Cardiac muscle cell (in vitro differentiated cells and primary cell): ENCODE data around the gene MARK4. TPM values are rescaled to one million over a fixed set of nuclear protein-coding genes. Genes with fewer than 3 reads are reported as not detected.

Experiments used
- DNase-seq, 2 donors: peaks; one replicate each; pipeline versions ENCODE4 v3.0.0 to v3.0.0-alpha.2; 2010 to 2017; ENCODE audit warnings: low read depth in 1 of 2, low spot score in 1 of 2
- H3K27ac ChIP-seq: fragments of 200-600 bp; sonication (generic); 2 replicates; pipeline ENCODE4 v1.5.1; 2016
- H3K27me3 ChIP-seq: fragments of 200-600 bp; sonication (generic); 2 replicates; pipeline ENCODE4 v1.6.0; 2016; ENCODE audit warnings: control low read depth
- H3K36me3 ChIP-seq: fragments of 200-600 bp; sonication (generic); 2 replicates; pipeline ENCODE4 v1.5.1; 2016; ENCODE audit warnings: control low read depth
- H3K4me1 ChIP-seq: fragments of 200-600 bp; sonication (generic); 2 replicates; pipeline ENCODE4 v1.8.1; 2017; ENCODE audit warnings: low read depth, mild to moderate bottlenecking, mixed run types
- H3K4me3 ChIP-seq: fragments of 200-600 bp; sonication (generic); 2 replicates; pipeline ENCODE4 v1.5.1; 2016; ENCODE audit warnings: mild to moderate bottlenecking
- H3K9me3 ChIP-seq: fragments of 200-600 bp; sonication (generic); 2 replicates; pipeline ENCODE4 v1.5.1; 2017; ENCODE audit warnings: low read depth, mild to moderate bottlenecking, control low read depth
- CTCF ChIP-seq: IDR thresholded peaks from 2 replicates; pipeline ENCODE4 v1.5.1; 2012; ENCODE audit warnings: low read depth, mild to moderate bottlenecking, low read length
- polyA plus RNA-seq: library from polyadenylated mRNA; unstranded; fragments of >200 nt; fragmentation: Nextera tagmentation; extraction: Ambion mirVana; gene quantifications from 2 replicates; pipeline ENCODE4 v1.2.1, GENCODE V29; 2016
- total RNA-seq: library from RNA; depleted of rRNA; stranded (reverse); fragments of >200 nt; gene quantifications from 2 replicates; pipeline ENCODE4 v1.2.3, GENCODE V29; 2016

Gene MARK4
- total RNA-seq (65.3 and 135 TPM in 2 replicates), polyA plus RNA-seq (21.0 and 42.0 TPM in 2 replicates)

- H3K9me3 ChIP-seq = no peaks in the 10 kb centered on the region
- peak; percentile 69 to 77 for DNase-seq
- no peaks in the 10 kb centered on the region for H3K36me3 ChIP-seq
- peak within 1 kb of the TSS; percentile 78 for H3K27ac ChIP-seq
- H3K4me3 ChIP-seq = peak within 1 kb of the TSS; percentile 100
- no peaks in the 10 kb centered on the region for H3K27me3 ChIP-seq
- no peaks in the 10 kb centered on the region for H3K4me1 ChIP-seq
- TF ChIP-seq CTCF = no peak
Observed at GRCh38 chr19:45250832-45251451, at the start of gene MARK4. TSS of gene MARK4 (plus strand) at chr19:45251271. CDS start at chr19:45251589, 318 bp downstream.

DNA sequence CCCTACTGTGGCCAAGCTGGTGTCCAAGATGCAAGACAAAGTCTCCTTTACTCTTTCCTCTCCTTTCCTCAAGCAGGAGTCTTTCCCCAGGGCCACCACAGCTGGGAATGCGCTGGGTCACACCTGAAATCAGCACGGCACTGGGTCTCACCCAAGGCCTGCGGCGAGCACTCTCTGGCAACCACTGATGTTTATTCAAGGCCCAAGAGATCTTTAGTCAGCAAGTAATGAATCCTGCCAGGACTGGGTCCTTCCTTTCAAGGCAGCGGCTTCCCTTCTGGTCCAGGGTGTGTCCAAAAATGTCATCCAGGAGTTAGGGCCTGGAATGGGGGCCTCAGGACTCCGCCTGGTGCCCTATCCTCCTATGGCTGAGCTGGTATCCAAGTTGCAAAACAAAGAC lies 48.4 kb upstream of the MARK4 start:
- Histone ChIP-seq H3K27me3 (peaks cover 7% of the 10 kb centered on the region), H3K4me1 (no peaks in the 10 kb centered on the region), H3K9me3 (no peaks in the 10 kb centered on the region), H3K4me3 (no peak overlapping the region), H3K36me3 (no peaks in the 10 kb centered on the region), H3K27ac (no peak overlapping the region)
- TF ChIP-seq CTCF = no peak
- DNase-seq = no peak

DNA sequence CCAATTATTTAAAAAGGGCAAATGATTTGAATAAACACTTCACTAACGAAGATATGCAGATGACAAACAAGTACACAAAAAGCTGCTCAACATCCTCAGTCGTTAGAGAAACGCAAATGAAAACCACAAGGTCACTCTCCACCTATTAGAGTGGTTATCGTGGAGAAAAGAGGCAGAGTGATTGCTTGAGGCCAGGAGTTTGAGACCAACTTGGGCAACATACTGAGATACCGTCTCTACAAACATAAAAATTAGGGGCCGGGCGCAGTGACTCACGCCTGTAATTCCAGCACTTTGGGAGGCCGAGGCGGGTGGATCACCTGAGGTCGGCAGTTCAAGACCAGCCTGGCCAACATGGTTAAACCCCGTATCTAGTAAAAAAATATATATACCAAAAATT lies 45.3 kb upstream of the MARK4 start:
- no peaks in the 10 kb centered on the region for H3K36me3 ChIP-seq
- no peaks in the 10 kb centered on the region for H3K9me3 ChIP-seq
- no peaks in the 10 kb centered on the region for H3K27me3 ChIP-seq
- H3K4me3 ChIP-seq = no peak overlapping the region
- H3K27ac ChIP-seq = no peak overlapping the region
- DNase-seq = no peak
- H3K4me1 ChIP-seq = no peaks in the 10 kb centered on the region
- TF ChIP-seq CTCF = no peak

DNA sequence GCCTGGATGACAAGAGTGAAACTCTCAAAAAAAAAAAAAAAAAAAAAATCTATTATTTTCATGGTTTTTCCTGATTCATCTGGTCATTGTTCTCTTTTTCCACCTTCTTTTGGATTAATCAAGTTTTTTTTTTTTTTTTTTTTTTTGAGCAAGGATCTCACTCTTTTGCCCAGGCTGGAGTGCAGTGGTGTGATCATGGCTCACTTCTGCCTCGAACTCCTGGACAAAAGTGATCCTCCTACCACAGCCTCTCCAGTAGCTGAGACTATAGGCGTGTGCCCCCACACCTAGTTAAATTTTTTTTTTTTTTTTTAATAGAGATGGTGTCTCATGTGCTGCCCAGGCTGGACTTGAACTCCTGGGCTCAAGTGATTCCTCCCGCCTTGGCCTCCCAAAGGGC lies 44.7 kb upstream of the MARK4 start:
- H3K36me3 ChIP-seq = no peaks in the 10 kb centered on the region
- TF ChIP-seq CTCF = no peak

DNA sequence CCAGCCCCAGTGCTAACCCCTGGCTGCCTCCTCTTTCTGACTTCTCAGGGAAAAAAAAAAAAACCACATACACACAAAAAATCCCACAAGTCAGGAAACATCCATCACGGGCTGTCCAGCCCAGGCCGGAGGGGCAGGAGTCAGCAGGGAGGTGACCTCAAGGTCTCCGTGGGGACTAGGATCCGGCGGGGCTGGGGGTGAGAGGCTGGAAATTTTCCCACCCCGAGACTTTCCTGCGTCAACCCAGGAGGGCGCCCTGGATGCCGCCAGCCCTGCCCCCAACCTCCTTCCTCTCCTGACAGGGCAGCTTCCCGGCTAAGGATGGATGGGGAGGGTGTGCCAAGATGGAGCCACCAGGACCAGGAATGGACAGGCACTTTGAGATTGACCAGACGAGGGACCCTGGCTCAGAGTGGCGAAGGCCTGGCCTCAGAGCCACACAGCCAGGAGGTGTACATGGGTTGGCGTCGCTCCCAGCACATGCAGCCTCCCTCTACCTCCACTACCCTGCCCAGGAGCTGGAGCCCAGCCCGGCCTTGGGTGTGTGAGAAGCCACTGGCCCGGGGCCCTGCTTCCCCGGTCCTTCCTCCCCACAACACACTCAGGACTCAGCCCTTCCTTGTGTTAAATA lies 39.2 kb upstream of the MARK4 start:
- peak in 1 of 2 donors; percentile 67 for DNase-seq
- Histone ChIP-seq H3K9me3 (no peaks in the 10 kb centered on the region), H3K27me3 (peaks cover 29% of the 10 kb centered on the region), H3K27ac (no peak overlapping the region), H3K4me3 (no peak overlapping the region), H3K4me1 (no peaks in the 10 kb centered on the region), H3K36me3 (no peaks in the 10 kb centered on the region)
- no peak for TF ChIP-seq CTCF

More for the DNA sequence above, 44.7 kb upstream of the MARK4 start:
- DNase-seq = no peak
- Histone ChIP-seq H3K9me3 (no peaks in the 10 kb centered on the region), H3K27ac (no peak overlapping the region), H3K27me3 (no peaks in the 10 kb centered on the region), H3K4me1 (no peaks in the 10 kb centered on the region), H3K4me3 (no peak overlapping the region)
